Measurements from ENCODE around the gene CD47.

- TF ChIP-seq POLR2A (IDR thresholded peaks at IDR 0.05; ENCODE audit: insufficient read depth in 1 of 2, low read depth in 2 of 2, low read length in 2 of 2) (no peak), ZNF274 (CRISPR knock-in tag; IDR thresholded peaks at IDR 0.05) (no peak), PHF21A (CRISPR knock-in tag; IDR thresholded peaks at IDR 0.05) (no peak), JUND (CRISPR knock-in tag; IDR thresholded peaks at IDR 0.05) (no peak), KLF9 (CRISPR knock-in tag; IDR thresholded peaks at IDR 0.05; ENCODE audit: low read depth) (no peak), CTCF (CRISPR knock-in tag; IDR thresholded peaks at IDR 0.05) (no peak), USF2 (IDR thresholded peaks at IDR 0.05; ENCODE audit: low read depth, low read length) (no peak), USF2 (CRISPR knock-in tag; IDR thresholded peaks at IDR 0.05; ENCODE audit: borderline replicate concordance) (no peak), YEATS4 (CRISPR knock-in tag; IDR thresholded peaks at IDR 0.05; ENCODE audit: borderline replicate concordance) (no peak), NCOA1 (CRISPR knock-in tag; IDR thresholded peaks at IDR 0.05) (no peak), ZBTB26 (CRISPR knock-in tag; IDR thresholded peaks at IDR 0.05; ENCODE audit: borderline replicate concordance) (no peak), SMARCC2 (IDR thresholded peaks at IDR 0.05) (no peak)
These were observed 46.6 kb upstream of the CD47 start for GRCh38 chr3:108137460-108137814.
